MM.1S (cell line): ENCODE results near the gene RARB.

Experiments
- CTCF ChIP-seq: fragments of 300-600 bp; sonication (generic); IDR thresholded peaks from 2 replicates; pipeline ENCODE4 v1.5.1; 2016; ENCODE audit warnings: antibody characterized with exemption, low read length, mixed read lengths
- EZH2 ChIP-seq: fragments of 300-600 bp; sonication (generic); optimal IDR thresholded peaks from 2 replicates; pipeline ENCODE3; 2017; ENCODE audit warnings: low read depth, mild to moderate bottlenecking, antibody characterized with exemption, low read length, mixed read lengths
- EZH2phosphoT487 ChIP-seq: fragments of 300-600 bp; sonication (generic); IDR thresholded peaks from 2 replicates; pipeline ENCODE4 v1.6.1; 2018; ENCODE audit warnings: antibody characterized with exemption, low read length

- TF ChIP-seq CTCF (no peak), EZH2 (no peak), EZH2phosphoT487 (no peak)
Observed at GRCh38 chr3:25536521-25537391, 108.7 kb downstream of the RARB start.
